H9 (cell line): ENCODE measurements around the gene POFUT1. TPM values are rescaled to one million over a fixed set of nuclear protein-coding genes. Genes with fewer than 3 reads are reported as not detected.
A peak's percentile ranks its signal among the peaks of the same experiment; 100 is the strongest.

Experiments
- DNase-seq: peaks from one replicate; pipeline ENCODE4 v3.0.0-alpha.2; 2017
- H2AFZ ChIP-seq: one replicate; pipeline ENCODE4 v1.6.1; 2013; ENCODE audit warnings: mild to moderate bottlenecking, low read length, control low read depth, moderate library complexity
- H2AK5ac ChIP-seq: 2 replicates; pipeline ENCODE4 v1.6.1; 2013; ENCODE audit warnings: low read length, control low read depth, mixed read lengths; ENCODE audit not compliant: insufficient read length
- H2BK120ac ChIP-seq: one replicate; pipeline ENCODE4 v1.6.1; 2013; ENCODE audit warnings: low read depth, mild to moderate bottlenecking, low read length, control low read depth, inconsistent platforms; ENCODE audit not compliant: poor library complexity, severe bottlenecking
- H2BK12ac ChIP-seq: 2 replicates; pipeline ENCODE4 v1.6.1; 2013; ENCODE audit warnings: low read length, control low read depth, mixed read lengths, low read depth; ENCODE audit not compliant: insufficient read length
- H2BK15ac ChIP-seq: 2 replicates; pipeline ENCODE4 v1.6.1; 2013; ENCODE audit warnings: low read depth, low read length, control low read depth
- H2BK20ac ChIP-seq: one replicate; pipeline ENCODE4 v1.6.1; 2013; ENCODE audit warnings: low read depth, mild to moderate bottlenecking, low read length, control low read depth, inconsistent platforms; ENCODE audit not compliant: poor library complexity, severe bottlenecking
- H2BK5ac ChIP-seq: 2 replicates; pipeline ENCODE4 v1.6.1; 2013; ENCODE audit warnings: low read length, control low read depth, mixed read lengths; ENCODE audit not compliant: insufficient read length
- H3K14ac ChIP-seq: 2 replicates; pipeline ENCODE4 v1.6.1; 2013; ENCODE audit warnings: low read length, control low read depth; ENCODE audit not compliant: insufficient read depth
- H3K18ac ChIP-seq: 2 replicates; pipeline ENCODE4 v1.6.1; 2013; ENCODE audit warnings: low read depth, mild to moderate bottlenecking, mixed read lengths, low read length, control low read depth; ENCODE audit not compliant: insufficient read length
- H3K23ac ChIP-seq: 2 replicates; pipeline ENCODE4 v1.6.1; 2013; ENCODE audit warnings: low read length, control low read depth, mixed read lengths, low read depth; ENCODE audit not compliant: insufficient read length
- H3K23me2 ChIP-seq: 2 replicates; pipeline ENCODE4 v1.6.1; 2013; ENCODE audit warnings: low read depth, mild to moderate bottlenecking, mixed read lengths, low read length, control low read depth; ENCODE audit not compliant: insufficient read length, poor library complexity, severe bottlenecking
- H3K27ac ChIP-seq: 2 replicates; pipeline ENCODE4 v1.5.1; 2013; ENCODE audit warnings: low read length, control low read depth, mixed read lengths, low read depth; ENCODE audit not compliant: insufficient read length
- H3K27me3 ChIP-seq: 2 replicates; pipeline ENCODE4 v1.6.1; 2013; ENCODE audit warnings: low read length, control low read depth, inconsistent platforms; ENCODE audit not compliant: insufficient read depth
- H3K4ac ChIP-seq: 2 replicates; pipeline ENCODE4 v1.6.1; 2013; ENCODE audit warnings: low read depth, mild to moderate bottlenecking, control low read depth, inconsistent platforms, low read length, moderate library complexity
- H3K4me1 ChIP-seq: 2 replicates; pipeline ENCODE4 v1.6.1; 2013; ENCODE audit warnings: low read length, control low read depth, inconsistent platforms; ENCODE audit not compliant: insufficient read depth
- H3K4me2 ChIP-seq: 2 replicates; pipeline ENCODE4 v1.6.1; 2013; ENCODE audit warnings: low read length, control low read depth, mixed read lengths; ENCODE audit not compliant: insufficient read length, insufficient read depth
- H3K56ac ChIP-seq: 2 replicates; pipeline ENCODE4 v1.6.1; 2013; ENCODE audit warnings: low read depth, mild to moderate bottlenecking, mixed read lengths, low read length, control low read depth; ENCODE audit not compliant: insufficient read length
- H3K79me1 ChIP-seq: 2 replicates; pipeline ENCODE4 v1.6.1; 2013; ENCODE audit warnings: low read depth, mild to moderate bottlenecking, moderate library complexity, low read length, control low read depth, inconsistent platforms; ENCODE audit not compliant: insufficient read depth, poor library complexity, severe bottlenecking
- H3K79me2 ChIP-seq: 2 replicates; pipeline ENCODE4 v1.6.1; 2013; ENCODE audit warnings: low read length, control low read depth, inconsistent platforms; ENCODE audit not compliant: insufficient read depth
- H3K9ac ChIP-seq: 2 replicates; pipeline ENCODE4 v1.6.1; 2013; ENCODE audit warnings: low read length, control low read depth, mixed read lengths; ENCODE audit not compliant: insufficient read length; ENCODE audit errors: extremely low read depth
- H3K9me3 ChIP-seq: one replicate; pipeline ENCODE4 v1.6.1; 2013; ENCODE audit warnings: low read depth, low read length, inconsistent platforms; ENCODE audit not compliant: control insufficient read depth
- H3T11ph ChIP-seq: one replicate; pipeline ENCODE4 v1.6.1; 2013; ENCODE audit warnings: mild to moderate bottlenecking, low read length, control low read depth, inconsistent platforms
- H4K20me1 ChIP-seq: one replicate; pipeline ENCODE4 v1.6.1; 2013; ENCODE audit not compliant: control insufficient read depth, insufficient read length, insufficient read depth
- H4K5ac ChIP-seq: 2 replicates; pipeline ENCODE4 v1.6.1; 2013; ENCODE audit warnings: low read depth, mild to moderate bottlenecking, mixed read lengths, low read length, control low read depth; ENCODE audit not compliant: insufficient read length
- H4K8ac ChIP-seq: replicated peaks from 2 replicates; pipeline ENCODE4 v1.6.1; 2013; ENCODE audit warnings: low read length, control low read depth, mixed read lengths, low read depth; ENCODE audit not compliant: insufficient read length
- H4K91ac ChIP-seq: 2 replicates; pipeline ENCODE4 v1.6.1; 2013; ENCODE audit warnings: low read depth, mild to moderate bottlenecking, moderate library complexity, mixed read lengths, low read length, control low read depth; ENCODE audit not compliant: insufficient read length
- H3K27ac Mint-ChIP-seq, 3 experiments: 2 replicates in 2 of 3; 3 replicates in 1 of 3; pipeline ENCODE4 v1.8.0; 2020 to 2021; ENCODE audit warnings: mixed read lengths in 3 of 3, mild to moderate bottlenecking in 1 of 3, moderate library complexity in 1 of 3
- H3K27me3 Mint-ChIP-seq: 2 replicates; pipeline ENCODE4 v1.8.0; 2021; ENCODE audit warnings: low read depth, mild to moderate bottlenecking, moderate library complexity, mixed read lengths
- H3K36me3 Mint-ChIP-seq, 3 experiments: 2 replicates in 2 of 3; 3 replicates in 1 of 3; pipeline ENCODE4 v1.8.0; 2020 to 2021; ENCODE audit warnings: low read depth in 3 of 3, mixed read lengths in 3 of 3; ENCODE audit not compliant: insufficient read depth in 1 of 3
- H3K4me1 Mint-ChIP-seq, 2 experiments: 2 replicates each; pipeline ENCODE4 v1.8.0; 2020; ENCODE audit warnings: mixed read lengths in 2 of 2
- H3K4me3 Mint-ChIP-seq, 2 experiments: 2 replicates in 1 of 2; 3 replicates in 1 of 2; pipeline ENCODE4 v1.8.0; 2020 to 2021; ENCODE audit warnings: mild to moderate bottlenecking in 2 of 2, mixed read lengths in 2 of 2, moderate library complexity in 1 of 2
- H3K9me3 Mint-ChIP-seq, 2 experiments: 2 replicates in 1 of 2; 3 replicates in 1 of 2; pipeline ENCODE4 v1.8.0; 2020; ENCODE audit warnings: mild to moderate bottlenecking in 2 of 2, mixed read lengths in 2 of 2, moderate library complexity in 1 of 2
- CTCF ChIP-seq: fragments of 200-600 bp; sonication (generic); conservative IDR thresholded peaks from 3 replicates; pipeline ENCODE4 v1.8.0; 2021; ENCODE audit warnings: antibody characterized with exemption, mild to moderate bottlenecking
- WGBS: extraction: QIAGEN DNeasy Blood & Tissue Kit; methylation state at CpG from one replicate; pipeline ENCODE4 v1.1.7; 2013; ENCODE audit warnings: missing lambda C conversion rate, low lambda C conversion rate, mixed read lengths; ENCODE audit not compliant: insufficient read length; ENCODE audit errors: extremely low coverage; 5-methylcytosine and 5-hydroxymethylcytosine counted together
- total RNA-seq: library from RNA; stranded (reverse); gene quantifications from 2 replicates; pipeline ENCODE4 v1.2.1, GENCODE V29; 2021

Gene POFUT1
- total RNA-seq, 1 experiment from 2014 or later = 41.2 TPM

- H2BK5ac ChIP-seq = no peak overlapping the region
- no peak overlapping the region for H4K5ac ChIP-seq
- H2AK5ac ChIP-seq = no peak overlapping the region
- H3K23ac ChIP-seq = no peak overlapping the region
- Mint-ChIP-seq H3K4me1 (peaks cover 9 to 10% of the 10 kb centered on the region in 2 experiments), H3K27me3 (no peaks in the 10 kb centered on the region), H3K27ac (peak overlapping the region in 1 of 3 experiments; percentile 11; a peak in 1 of 7 replicates), H3K9me3 (no peaks in the 10 kb centered on the region), H3K36me3 (no peaks in the 10 kb centered on the region), H3K4me3 (no peak overlapping the region; a peak in 1 of 5 replicates)
- H3K14ac ChIP-seq = no peak overlapping the region
- DNase-seq = no peak
- no peaks in the 10 kb centered on the region for H3K79me2 ChIP-seq
- no peaks in the 10 kb centered on the region for H3K27me3 ChIP-seq
- no peak overlapping the region for H2AFZ ChIP-seq
- H2BK12ac ChIP-seq = no peak overlapping the region
- no peak overlapping the region for H3K27ac ChIP-seq
- no peak for TF ChIP-seq CTCF
- no peak overlapping the region for H3K4me2 ChIP-seq
- H3T11ph ChIP-seq = no peak overlapping the region
- no peak overlapping the region for H2BK120ac ChIP-seq
- no peak overlapping the region for H2BK20ac ChIP-seq
- no peaks in the 10 kb centered on the region for H3K4me1 ChIP-seq
- no peak overlapping the region for H3K9ac ChIP-seq
- no peaks in the 10 kb centered on the region for H3K9me3 ChIP-seq
- no peak overlapping the region for H4K8ac ChIP-seq
- no CpG with 5 or more reads among the region's 4 CpGs for WGBS
- no peak overlapping the region for H3K4ac ChIP-seq
- H3K56ac ChIP-seq = no peak overlapping the region
- H3K23me2 ChIP-seq = no peaks in the 10 kb centered on the region
- H2BK15ac ChIP-seq = no peak overlapping the region
- H4K91ac ChIP-seq = no peak overlapping the region
- H4K20me1 ChIP-seq = no peaks in the 10 kb centered on the region
- H3K18ac ChIP-seq = no peak overlapping the region
- no peaks in the 10 kb centered on the region for H3K79me1 ChIP-seq
Measured at GRCh38 chr20:32282461-32282860, 74.8 kb downstream of the POFUT1 start.
